AG10803 (cell line): Measurements from ENCODE around the gene SYNDIG1.

Experiments
- DNase-seq: peaks from one replicate; pipeline ENCODE4 v3.0.0; 2010; ENCODE audit warnings: low read depth
- H3K4me3 ChIP-seq: 2 replicates; pipeline ENCODE4 v1.5.1; 2011; ENCODE audit warnings: mild to moderate bottlenecking, low read length, control low read depth
- CTCF ChIP-seq: conservative IDR thresholded peaks from 2 replicates; pipeline ENCODE4 v1.5.1; 2011; ENCODE audit warnings: mild to moderate bottlenecking, low read length, control low read depth, inconsistent platforms

Gene SYNDIG1

GRCh38 chr20:24589381-24589780, 120.0 kb downstream of the SYNDIG1 start:
- no peak for DNase-seq
- TF ChIP-seq CTCF = no peak
- no peak overlapping the region for H3K4me3 ChIP-seq

- no peak overlapping the region for H3K4me3 ChIP-seq
- TF ChIP-seq CTCF = no peak
- no peak for DNase-seq
These were observed 120.4 kb downstream of the SYNDIG1 start for GRCh38 chr20:24589815-24590177.

- no peak for DNase-seq
- no peak for TF ChIP-seq CTCF
- no peak overlapping the region for H3K4me3 ChIP-seq
These were observed 121.0 kb downstream of the SYNDIG1 start for GRCh38 chr20:24590178-24590982.

GRCh38 chr20:24597051-24597450, 127.6 kb downstream of the SYNDIG1 start:
- H3K4me3 ChIP-seq = no peak overlapping the region
- DNase-seq = no peak
- TF ChIP-seq CTCF = no peak

GRCh38 chr20:24598346-24598745, 128.9 kb downstream of the SYNDIG1 start:
- no peak for DNase-seq
- TF ChIP-seq CTCF = no peak
- no peak overlapping the region for H3K4me3 ChIP-seq

- DNase-seq = peak; percentile 34
- no peak overlapping the region for H3K4me3 ChIP-seq
- TF ChIP-seq CTCF = no peak
These were observed 129.6 kb downstream of the SYNDIG1 start for GRCh38 chr20:24598996-24599395.

- H3K4me3 ChIP-seq = no peak overlapping the region
- no peak for DNase-seq
- TF ChIP-seq CTCF = no peak
These were observed 130.6 kb downstream of the SYNDIG1 start for GRCh38 chr20:24600012-24600411.
